Testis (tissue), 3 donors: Measurements from ENCODE around the gene KIF5C. TPM values are rescaled to one million over a fixed set of nuclear protein-coding genes. Genes with fewer than 3 reads are reported as not detected.

Source experiments
- DNase-seq: peaks from one replicate; pipeline ENCODE4 v3.0.0-alpha.2; 2019
- H3K27ac ChIP-seq, 2 donors: fragments of 200-600 bp; sonication (generic); one replicate each; pipeline ENCODE4 v1.5.1; 2019
- H3K27me3 ChIP-seq: fragments of 200-600 bp; sonication (generic); one replicate; pipeline ENCODE4 v1.5.1; 2019
- H3K36me3 ChIP-seq: fragments of 200-600 bp; sonication (generic); one replicate; pipeline ENCODE4 v1.5.1; 2017; ENCODE audit warnings: low read depth; ENCODE audit errors: missing control alignments
- H3K4me1 ChIP-seq: fragments of 200-600 bp; sonication (generic); one replicate; pipeline ENCODE4 v1.5.1; 2019
- H3K4me3 ChIP-seq, 2 donors: fragments of 200-600 bp; sonication (generic); one replicate each; pipeline ENCODE4 v1.5.1; 2017 to 2019
- H3K9me3 ChIP-seq: fragments of 200-600 bp; sonication (generic); one replicate; pipeline ENCODE4 v1.5.1; 2017
- CTCF ChIP-seq, 3 experiments: fragments of 450-650 bp in 2 of 3; fragments of 200-600 bp in 1 of 3; sonication (generic) in 1 of 3; IDR thresholded peaks; one replicate each; pipeline ENCODE4 v1.5.1; 2016 to 2019; ENCODE audit warnings: antibody characterized with exemption in 3 of 3, mild to moderate bottlenecking in 2 of 3, moderate library complexity in 1 of 3
- POLR2A ChIP-seq: fragments of 450-650 bp; IDR thresholded peaks from one replicate; pipeline ENCODE4 v1.6.1; 2017; ENCODE audit warnings: antibody characterized with exemption, mild to moderate bottlenecking, moderate library complexity
- WGBS, 2 donors: methylation state at CpG; one replicate each; pipeline ENCODE4 v1.1.5; 2018; 5-methylcytosine and 5-hydroxymethylcytosine counted together
- intact Hi-C: fragments of 100-400 bp; cut with DNase I; formaldehyde crosslinking; loops from one replicate; pipeline ENCODE4 v1.15.1; 2023; ENCODE audit warnings: low total_unique reads
- polyA plus RNA-seq: library from polyadenylated mRNA; stranded (reverse); fragments of 350-450 nt; fragmentation: Illumina TruSeq; extraction: RNeasy Lipid Tissue Mini Kit (QIAGEN cat#74804); gene quantifications from one replicate; pipeline ENCODE4 v1.2.3, GENCODE V29; 2014; ENCODE audit warnings: low read depth, low replicate concordance; ENCODE audit not compliant: insufficient read depth
- total RNA-seq, 2 donors: library from RNA; depleted of rRNA; stranded (reverse); fragments of >200 nt; gene quantifications; one replicate each; pipeline ENCODE4 v1.2.3, GENCODE V29; 2016

Gene KIF5C
- total and polyA plus RNA-seq, 3 donors from 2014 or later: 57.0 to 159 (median 146) TPM

GRCh38 chr2:149012545-149012944 lies 137.5 kb downstream of the KIF5C start:
- H3K4me1 ChIP-seq: no peaks in the 10 kb centered on the region
- no peaks in the 10 kb centered on the region for H3K9me3 ChIP-seq
- intact Hi-C loops: no loop called here
- DNase-seq: no peak
- H3K36me3 ChIP-seq: no peaks in the 10 kb centered on the region
- H3K27ac ChIP-seq: no peak overlapping the region
- WGBS, 2 donors: 83 to 91% methylated on average over 9 of the region's 9 CpGs
- TF ChIP-seq POLR2A: no peak
- no peak for TF ChIP-seq CTCF (IDR thresholded peaks at IDR 0.05)
- H3K4me3 ChIP-seq: no peak overlapping the region
- H3K27me3 ChIP-seq: no peaks in the 10 kb centered on the region

GRCh38 chr2:149015501-149015900 lies 140.5 kb downstream of the KIF5C start:
- WGBS, 2 donors: 64 to 67% methylated on average over 1 of the region's 1 CpG

GRCh38 chr2:149015926-149016563 lies 141.0 kb downstream of the KIF5C start:
- no peaks in the 10 kb centered on the region for H3K4me1 ChIP-seq
- TF ChIP-seq POLR2A: no peak
- no peak for TF ChIP-seq CTCF (IDR thresholded peaks at IDR 0.05)
- H3K36me3 ChIP-seq: no peaks in the 10 kb centered on the region
- intact Hi-C loops: loop anchor here (5.0 kb wide), 1 partner anchor 541 kb away; no protein-coding TSS in a partner anchor
- DNase-seq: no peak
- H3K4me3 ChIP-seq: no peak overlapping the region
- no peaks in the 10 kb centered on the region for H3K9me3 ChIP-seq
- WGBS, 2 donors: 79 to 89% methylated on average over 4 of the region's 4 CpGs
- no peaks in the 10 kb centered on the region for H3K27me3 ChIP-seq
- no peak overlapping the region for H3K27ac ChIP-seq

More at GRCh38 chr2:149015501-149015900, 140.5 kb downstream of the KIF5C start:
- Histone ChIP-seq H3K27ac (no peak overlapping the region), H3K4me3 (no peak overlapping the region), H3K9me3 (no peaks in the 10 kb centered on the region), H3K4me1 (no peaks in the 10 kb centered on the region), H3K36me3 (no peaks in the 10 kb centered on the region), H3K27me3 (no peaks in the 10 kb centered on the region)
- intact Hi-C loops: loop anchor here (5.0 kb wide), 1 partner anchor 542 kb away; no protein-coding TSS in a partner anchor
- TF ChIP-seq CTCF (IDR thresholded peaks at IDR 0.05) (no peak), POLR2A (no peak)
- DNase-seq: no peak

GRCh38 chr2:149017116-149017985 lies 142.3 kb downstream of the KIF5C start:
- H3K27ac ChIP-seq: no peak overlapping the region
- H3K36me3 ChIP-seq: no peaks in the 10 kb centered on the region
- 59 to 62% methylated on average over 14 of the region's 14 CpGs for WGBS, 2 donors
- peak; percentile 91 for DNase-seq
- no peaks in the 10 kb centered on the region for H3K4me1 ChIP-seq
- TF ChIP-seq POLR2A: no peak
- peak; percentile 69 to 87 (median 82) for TF ChIP-seq CTCF (IDR thresholded peaks at IDR 0.05)
- H3K27me3 ChIP-seq: no peaks in the 10 kb centered on the region
- no peaks in the 10 kb centered on the region for H3K9me3 ChIP-seq
- no peak overlapping the region for H3K4me3 ChIP-seq
- intact Hi-C loops: loop anchor here (5.0 kb wide), 1 partner anchor 540 kb away; no protein-coding TSS in a partner anchor
